ENCODE data around the gene CALHM3.
"Not testable (repeated sequence)": the region's sequence is repeated elsewhere in the genome, so short reads cannot be mapped to it uniquely, and the experiment has no call there.

Gene CALHM3

DNA sequence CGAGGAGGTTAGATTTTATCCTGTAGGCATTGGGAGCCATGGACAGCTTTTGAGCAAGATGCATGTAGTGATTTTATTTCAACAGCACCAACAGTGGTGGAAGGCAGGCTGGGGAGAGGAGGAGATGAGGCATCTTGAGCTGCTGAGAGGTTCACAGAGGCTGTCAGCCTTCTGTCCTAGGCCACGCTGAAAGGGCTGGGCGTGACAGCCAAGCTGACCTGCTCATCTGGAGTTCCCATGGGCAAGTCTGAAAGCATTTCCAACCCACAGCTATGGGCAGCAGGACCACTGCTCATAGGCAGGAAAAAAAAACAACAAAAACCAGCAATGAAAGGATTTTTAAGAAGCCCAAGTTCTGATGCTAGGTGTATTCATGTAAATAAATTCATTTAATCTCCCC lies 22.1 kb upstream of the CALHM3 start:
- DNase-seq: no peak

DNA sequence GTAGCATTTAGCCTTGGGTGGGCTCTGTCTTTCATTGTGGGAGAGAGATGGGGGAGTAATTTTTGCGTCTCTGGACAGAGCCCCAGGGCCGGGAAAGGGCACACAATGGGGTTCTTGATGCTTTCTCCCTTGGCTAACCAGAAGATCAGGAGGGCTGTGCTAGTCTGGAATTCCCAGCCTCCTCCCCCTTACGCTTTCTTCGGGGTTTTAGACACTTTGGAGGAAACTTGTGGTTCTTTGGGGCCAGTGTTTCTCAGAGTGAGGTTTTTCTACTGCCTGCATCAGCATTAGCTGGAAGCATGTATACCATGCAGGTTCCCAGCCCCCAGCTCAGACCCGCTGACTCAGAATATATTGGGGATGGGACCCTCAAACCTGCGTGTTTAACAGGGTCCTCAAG lies 21.4 kb upstream of the CALHM3 start:
- no peak for DNase-seq

DNA sequence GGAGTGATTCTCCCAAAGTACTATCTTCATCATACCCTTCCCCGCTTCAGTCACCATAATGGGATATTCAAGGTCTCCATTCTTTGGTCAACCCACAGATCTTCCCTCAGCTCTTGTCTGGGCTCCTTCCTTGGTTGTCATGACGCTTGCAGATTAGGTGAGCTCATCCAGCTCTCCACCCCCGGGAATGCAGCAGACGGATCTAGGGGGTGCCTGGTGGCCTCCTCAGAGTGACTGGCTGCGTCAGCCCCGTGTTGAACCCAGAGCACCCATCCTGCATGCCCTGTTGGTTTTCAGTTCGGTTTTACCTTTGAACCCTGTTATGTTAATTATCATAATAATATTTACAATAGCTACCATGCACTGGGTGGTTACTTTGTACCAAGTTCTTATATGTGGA lies 20.8 kb upstream of the CALHM3 start:
- no peak for DNase-seq

DNA sequence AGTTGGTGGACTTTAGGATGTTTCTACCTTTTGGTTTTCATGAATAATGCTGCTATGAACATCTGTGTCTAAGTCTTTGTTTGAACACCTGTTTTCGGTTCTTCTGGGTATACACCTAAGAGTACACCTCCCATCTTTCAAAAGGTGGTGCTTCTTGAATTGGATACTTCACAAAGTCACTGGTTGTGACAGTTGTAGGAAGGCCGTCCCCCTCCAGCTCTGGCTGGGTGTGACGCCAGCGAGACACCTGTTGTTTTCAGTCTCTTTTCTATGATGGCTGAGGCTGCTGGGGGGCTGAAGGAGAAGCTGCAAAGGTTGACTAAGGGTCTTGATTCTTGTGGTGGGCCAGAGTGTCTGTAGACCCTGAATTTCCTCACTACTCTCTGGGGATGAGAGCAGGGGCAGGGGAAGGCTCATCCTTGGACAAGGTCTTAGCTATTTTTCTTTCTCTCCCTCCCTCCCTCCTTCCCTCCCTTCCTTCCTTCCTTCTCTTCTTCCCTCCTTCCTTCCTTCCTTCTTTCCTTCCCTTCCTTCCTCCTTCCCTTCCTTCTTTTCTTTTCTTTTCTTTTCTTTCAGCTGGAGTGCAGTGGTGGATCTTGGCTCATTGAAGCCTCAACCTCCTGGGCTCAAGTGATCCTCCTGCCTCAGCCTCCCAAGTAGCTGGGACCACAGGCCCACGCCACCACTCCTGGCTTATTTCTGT lies 20.0 kb upstream of the CALHM3 start:
- DNase-seq: no peak

DNA sequence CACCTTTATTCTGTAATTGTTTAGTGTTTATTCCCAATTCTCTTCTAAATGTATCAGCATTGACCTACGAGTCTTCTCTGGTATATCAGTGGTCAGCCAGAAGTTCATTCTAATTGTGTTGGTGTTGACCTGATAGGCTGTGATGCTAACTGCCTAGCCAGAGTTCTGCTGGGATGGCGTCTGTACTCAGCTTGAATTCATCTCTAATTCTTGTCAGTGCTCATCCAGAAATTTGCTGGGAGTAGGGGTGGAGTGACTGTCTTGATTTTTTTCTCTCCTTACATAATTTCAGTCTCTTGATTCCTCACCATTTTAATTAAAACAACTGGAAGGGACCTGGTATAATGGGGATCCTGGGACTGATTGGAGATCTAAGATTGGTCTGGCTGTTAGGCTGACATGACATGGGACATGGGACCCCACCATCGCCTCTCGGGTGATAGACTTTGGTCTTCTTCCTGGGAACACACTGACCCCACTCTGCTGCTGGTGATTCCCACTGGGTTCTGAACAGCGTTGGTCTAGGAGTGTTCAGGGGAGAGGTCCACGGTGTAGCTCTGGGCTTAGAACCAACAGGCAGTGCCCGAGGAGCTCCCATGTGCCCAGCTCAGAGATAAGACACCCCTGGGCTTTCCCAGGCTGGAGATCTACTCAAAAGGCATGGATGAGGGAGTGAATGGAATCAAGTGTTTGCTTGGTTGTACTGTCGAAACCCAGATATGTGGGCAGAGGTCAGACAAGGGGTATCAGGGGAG lies 18.3 kb upstream of the CALHM3 start:
- no peak for DNase-seq

DNA sequence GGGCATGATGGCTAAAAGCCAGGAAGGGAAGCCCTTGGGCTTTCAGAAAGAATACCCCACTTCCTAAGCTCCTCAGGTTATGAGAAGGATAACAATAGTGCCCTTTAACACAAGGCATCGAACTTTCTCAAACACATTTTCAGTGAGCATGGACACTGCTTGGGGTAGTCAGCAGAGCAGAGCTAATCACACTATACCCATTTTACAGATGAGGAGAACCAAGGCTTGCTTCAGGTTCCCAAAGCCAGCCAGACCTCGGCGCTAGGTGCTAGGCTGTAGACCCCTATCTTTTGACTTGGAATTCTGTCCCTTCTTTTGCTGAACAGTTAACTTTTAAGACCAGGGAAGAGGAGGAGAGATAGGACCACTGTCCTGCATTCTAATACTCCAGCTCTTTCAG lies 16.3 kb upstream of the CALHM3 start:
- no peak for DNase-seq

DNA sequence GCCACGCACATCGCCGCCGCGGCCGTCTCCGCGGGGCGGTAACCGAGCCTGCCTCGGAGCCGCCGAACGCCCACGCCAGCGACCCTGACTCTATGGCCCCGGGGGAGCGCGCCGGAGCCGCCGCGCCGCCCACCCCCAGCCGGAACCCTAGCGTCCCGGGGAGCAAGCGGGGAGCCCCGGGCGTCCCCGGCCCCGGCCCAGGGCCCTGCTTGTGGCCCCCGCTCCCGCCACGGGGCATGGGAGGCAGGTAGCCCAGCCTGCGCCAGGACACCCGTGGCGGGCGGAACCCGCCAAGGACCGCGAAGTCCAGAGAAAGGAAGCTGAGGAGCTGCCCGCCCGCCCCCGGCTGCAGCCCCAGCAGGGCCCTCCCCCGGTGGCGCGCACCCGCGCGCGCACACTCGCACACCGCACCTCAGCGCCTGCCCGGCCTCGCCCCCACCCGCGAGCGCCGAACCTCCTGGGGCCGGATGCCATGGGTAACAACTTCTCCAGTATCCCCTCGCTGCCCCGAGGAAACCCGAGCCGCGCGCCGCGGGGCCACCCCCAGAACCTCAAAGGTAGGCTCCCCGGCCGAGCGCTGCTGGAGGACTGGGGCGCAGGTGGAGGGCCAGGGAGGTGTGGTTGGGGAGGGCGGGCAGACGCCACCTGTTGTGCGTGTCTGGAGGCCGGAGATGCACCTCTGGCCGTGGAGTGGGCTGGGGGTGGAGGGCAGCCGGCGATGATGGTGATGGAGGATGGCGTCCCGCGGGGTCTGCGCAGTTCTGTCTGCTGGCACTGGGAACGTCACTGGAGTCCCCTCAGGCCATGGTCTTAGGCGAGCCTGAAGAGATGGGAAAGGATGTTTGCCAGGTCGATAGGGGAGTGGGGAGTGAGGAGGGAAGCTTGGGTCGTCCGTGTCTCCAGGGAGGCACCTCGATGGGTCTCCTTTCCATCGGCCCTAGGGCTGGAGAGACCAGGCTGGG lies 15.2 kb upstream of the CALHM3 start:
- no peak for DNase-seq

DNA sequence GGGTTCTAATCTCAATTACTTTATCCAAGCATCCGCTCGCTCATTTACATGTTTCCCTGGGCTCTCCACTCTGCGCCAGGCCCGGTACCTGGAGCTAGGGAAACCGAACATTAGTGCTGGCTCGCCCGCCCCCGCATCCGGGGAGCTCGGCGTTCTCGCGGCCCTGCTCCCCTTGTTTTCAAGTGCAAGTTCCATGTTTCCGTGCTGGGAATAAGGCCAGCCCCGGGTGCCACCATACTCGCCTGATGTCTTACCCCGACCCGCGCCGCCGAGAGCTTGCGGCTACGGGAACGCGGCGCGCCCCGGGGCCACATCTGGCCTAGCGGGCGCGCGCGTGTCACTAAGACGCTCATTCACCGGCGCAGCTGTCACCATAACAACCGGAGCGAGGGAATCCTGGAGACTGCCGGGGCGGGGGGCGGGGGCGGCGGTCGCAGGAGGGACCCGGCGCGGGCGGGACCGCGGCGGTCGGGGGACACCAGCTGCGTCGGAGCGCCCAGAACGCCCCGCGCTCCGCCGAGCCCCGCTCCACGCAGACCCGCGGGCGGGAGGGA lies 14.4 kb upstream of the CALHM3 start, which contains the start of gene NEURL1:
Gene NEURL1, plus strand, starts transcription at position 344 of the 554 bp plus-strand sequence. CDS start 683 bp downstream, outside the sequence.
- no peak for DNase-seq

DNA sequence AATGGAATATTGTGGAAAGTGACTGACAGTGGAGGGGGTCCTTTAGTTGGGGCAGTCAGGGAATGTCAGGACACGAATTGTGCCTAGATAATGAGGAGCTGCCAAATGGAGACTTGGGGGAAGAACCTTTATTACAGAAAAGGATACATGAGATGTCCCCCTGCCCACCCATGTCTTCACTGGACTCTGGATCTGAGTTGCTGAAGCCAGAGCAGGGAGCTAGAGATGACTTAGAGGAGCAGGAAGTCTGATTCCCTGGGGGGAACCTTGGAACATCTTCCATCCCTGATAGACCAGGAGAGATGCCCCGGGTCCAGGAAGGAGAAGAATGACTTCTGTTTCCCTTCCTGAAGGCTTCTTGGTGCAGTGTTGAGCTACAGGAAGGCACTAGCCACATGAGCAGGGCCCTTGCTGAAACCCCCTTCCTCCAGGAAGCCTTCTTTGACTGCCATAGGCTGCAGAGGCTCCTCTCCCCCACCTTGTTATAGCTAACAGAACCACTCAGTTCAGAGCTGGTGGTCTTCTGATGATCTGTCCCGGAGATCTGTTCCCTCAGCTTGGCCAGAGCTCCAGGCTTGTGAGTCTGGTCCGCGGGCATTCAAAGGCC lies 13.7 kb upstream of the CALHM3 start:
- no peak for DNase-seq

DNA sequence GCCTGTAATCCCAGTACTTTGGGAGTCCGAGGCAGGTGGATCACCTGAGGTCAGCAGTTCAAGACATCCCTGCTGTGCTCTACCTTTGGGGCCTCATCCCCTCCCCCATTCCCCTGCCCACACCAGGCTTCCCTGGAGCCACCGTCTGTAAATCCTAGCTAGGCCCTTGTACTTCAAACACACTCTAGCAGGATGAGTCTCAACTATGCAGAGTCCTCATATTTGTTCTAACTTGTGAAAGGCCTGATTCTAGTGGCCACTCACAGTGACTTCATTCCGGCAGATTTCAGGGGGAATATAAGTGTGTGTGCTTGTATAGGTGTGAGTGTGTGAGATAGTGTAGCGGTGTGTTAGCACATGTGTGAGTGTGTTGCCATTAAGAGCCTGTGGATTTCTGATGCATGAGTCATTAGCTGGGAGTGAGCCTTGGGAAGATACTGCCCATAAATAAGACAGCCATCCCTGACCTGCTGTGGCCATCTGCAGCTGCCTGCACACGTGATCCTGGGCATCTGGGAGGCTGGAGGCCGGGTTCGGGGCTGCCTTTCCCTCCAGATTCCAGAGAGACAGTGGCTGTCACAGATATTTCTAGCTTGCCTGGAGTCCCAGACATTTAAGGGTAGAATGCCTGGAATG lies 12.8 kb upstream of the CALHM3 start:
- no peak for DNase-seq

DNA sequence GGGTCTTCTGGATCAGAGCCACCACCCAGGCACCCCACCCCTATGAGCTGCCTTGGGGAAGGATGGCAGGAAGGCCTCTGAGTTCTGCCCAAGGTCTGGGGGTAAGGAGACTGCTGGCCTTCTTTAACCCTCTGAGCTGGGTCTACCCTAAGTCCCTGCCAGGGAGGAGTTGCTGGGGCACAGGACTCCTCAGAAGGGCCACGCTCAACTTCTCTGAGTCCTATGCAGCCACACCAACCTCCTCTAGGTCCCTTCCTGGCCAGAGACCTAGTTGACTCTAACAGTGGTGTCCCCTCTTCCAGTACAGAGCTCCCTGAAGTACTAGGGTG lies 11.9 kb upstream of the CALHM3 start:
- no peak for DNase-seq

DNA sequence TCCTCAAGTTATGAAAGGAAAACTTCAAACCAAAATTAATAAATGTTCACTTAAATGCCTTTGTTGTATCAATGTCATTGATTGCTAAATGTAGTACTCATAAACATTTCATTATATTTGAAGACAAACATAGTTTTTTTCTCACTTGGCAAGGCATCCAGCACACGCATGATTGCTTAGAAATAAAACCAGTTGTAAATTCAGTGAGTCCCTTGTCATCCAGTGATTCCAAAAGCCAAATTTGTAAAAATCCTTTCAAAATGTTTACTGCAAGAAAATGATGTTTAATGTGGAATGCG lies 8.3 kb upstream of the CALHM3 start:
- no peak for DNase-seq

DNA sequence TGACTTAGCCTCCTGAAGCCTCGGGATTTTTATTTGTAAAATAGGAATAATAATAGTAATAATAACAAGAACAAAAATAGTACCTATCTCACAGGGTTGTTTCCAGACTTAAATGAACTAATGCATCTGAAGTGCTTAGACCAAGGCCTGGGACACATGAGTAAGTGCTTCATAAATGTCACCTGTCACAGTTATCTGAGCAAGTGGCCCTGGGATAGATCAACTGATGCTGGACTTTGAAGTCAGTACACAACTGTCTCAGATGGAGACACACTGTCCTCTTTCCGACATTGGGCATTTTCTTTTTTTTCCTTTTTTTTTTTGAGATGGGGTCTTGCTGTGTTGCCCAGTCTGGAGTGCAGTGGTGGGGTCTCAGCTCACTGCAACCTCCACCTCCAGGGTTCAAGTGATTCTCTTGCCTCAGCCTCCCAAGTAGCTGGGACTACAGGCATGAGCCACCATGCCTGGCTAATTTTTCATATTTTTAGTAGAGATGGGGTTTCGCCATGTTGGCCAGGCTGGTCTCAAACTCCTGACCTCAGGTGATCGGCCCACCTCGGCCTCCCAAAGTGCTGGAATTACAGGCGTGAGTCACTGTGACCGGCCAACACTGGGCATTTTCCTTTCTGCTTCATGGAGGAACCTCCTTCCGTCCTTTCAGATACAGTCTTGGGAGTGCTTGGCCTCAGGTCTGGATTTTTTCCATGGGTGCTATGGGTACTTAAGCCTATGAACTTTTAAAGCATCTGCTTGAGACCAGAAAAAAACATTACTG lies 7.8 kb upstream of the CALHM3 start:
- not testable (repeated sequence) for DNase-seq

DNA sequence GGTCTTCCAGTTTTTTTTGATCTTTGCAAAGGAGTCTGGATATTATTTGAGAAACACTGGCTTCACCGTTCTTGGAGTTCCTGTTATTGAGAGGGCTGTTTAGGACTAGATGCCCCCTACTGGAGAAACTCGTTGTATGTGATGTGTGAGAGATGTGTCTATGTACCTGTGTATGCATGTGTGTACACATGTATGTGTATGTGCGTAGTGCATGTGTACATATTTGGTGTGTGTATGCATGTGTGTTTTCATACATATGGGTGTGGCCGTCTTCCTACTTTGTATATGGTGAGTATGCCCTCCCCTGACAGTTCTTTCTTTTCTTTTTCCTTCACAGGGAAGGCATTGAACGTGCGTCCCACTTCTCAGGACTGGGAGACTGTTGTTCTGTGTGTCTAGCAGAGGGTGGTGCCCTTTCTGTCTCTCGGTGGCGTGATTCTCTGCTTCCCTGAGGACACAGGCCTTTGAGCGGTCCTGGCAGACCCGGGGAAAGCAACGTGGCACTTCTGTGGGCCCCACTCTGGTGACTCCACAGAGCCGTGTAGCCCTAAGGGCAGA lies 3.0 kb upstream of the CALHM3 start:
- DNase-seq: peak; percentile 49

DNA sequence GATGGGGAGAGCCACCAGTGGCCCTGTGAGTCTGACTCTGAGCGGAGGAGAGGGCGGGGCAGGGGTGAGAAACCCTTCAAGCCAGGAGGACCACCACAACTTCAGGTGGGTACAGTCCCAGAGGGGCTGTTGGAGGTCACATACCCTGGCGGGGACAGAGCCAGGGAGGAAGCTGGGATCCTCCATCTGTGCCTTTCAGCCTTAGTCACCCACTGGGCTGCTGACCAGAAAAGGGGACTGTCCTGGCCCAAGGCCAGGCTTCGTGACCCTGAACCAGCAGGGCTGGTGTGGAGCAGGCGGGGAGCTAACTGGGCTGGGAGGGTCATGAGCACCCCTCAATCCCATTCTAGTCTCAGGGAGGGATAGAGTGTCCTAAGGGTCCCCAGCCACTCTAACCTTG lies 1.5 kb upstream of the CALHM3 start:
- DNase-seq: no peak

DNA sequence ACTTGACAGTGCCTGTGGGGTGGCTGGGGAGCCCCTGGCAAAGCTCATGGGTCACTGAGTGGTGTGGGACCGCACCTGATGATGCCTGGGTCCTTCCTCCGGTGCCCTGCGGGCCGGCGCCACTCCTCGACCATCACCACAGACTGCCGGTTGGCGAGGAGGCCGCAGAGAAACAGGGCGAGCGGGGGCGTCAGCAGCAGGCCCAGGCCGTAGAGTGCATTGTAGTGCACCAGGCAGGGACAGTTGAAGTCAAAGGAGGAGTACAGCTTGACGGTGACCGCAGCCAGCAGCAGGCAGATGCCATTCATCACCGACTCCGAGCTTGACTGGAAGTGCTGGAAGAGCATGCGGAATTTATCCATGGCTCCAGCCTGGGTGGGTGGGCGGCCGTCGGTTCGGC lies 369 bp downstream of the CALHM3 start:
- no peak for DNase-seq

DNA sequence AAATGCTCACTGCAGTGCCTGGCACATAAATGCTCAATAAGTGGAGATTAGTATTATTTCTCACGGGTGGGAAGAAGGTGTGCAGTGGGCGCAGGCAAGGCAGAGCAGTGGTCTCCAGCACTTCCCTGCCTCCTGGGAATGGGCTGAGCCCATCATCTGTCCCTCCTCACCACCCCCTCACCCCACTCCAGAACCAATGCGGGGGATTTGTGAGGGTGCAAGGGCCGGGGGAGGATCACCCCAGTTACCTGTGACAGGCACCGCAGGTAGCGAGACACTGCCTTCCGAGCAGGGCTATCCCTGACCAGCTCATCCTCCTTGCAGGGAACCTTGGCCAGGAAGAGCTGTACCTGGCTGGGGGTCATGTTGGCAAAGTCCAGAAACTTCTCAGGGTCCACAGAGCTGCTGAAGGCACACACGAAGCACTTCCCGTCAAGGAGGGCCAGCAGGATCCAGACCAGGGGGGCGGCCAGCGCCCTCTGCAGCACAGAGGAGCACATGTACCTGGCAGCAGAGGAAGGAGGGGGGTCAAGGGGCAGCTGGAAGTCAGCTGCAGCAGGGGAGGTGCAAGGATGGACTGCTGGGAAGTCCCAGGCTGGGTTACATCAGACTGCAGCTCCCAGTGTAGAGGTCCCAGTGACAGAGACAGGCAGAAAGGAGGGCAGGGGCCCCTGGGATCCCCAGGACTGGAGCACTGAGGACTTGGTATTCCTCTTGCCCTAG lies 2.8 kb downstream of the CALHM3 start:
- DNase-seq: no peak

DNA sequence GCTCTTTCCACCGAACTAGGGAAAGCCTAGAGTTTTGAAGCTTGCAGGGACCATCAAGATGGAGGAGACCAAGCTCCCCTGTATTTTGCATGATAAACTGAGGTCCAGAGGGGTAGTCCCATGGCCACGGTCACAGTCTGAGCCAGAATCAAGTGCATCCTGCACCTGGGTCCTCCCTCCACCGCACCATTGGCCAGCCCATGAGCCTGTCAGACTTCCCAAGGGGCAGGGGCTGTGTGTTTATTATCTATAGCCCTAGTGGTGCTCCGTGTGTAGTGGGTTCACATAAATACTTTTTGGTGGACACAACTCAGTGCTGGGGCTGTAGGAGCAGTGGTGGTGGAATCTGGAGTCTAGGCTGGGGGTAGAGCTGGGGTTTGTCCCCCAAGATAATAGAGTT lies 3.6 kb downstream of the CALHM3 start:
- DNase-seq: no peak

DNA sequence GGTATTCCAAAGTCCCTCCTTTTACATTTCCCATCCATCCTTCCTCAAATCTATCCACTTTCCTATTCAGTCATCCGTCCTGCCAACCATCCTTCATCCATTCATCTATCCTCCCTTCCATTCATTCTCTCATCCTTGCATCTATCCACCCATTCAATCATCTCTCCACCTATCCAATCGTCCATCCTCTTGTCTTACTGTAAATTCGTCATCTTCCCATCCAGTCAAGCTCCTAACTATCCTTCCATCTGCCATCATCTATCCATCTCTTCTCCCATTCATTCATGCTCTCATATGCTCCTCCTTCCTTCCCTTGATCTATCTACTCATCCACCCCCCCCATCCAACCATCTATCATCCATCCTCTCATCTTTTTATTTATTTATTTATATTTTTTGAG lies 5.0 kb downstream of the CALHM3 start:
- DNase-seq: no peak

DNA sequence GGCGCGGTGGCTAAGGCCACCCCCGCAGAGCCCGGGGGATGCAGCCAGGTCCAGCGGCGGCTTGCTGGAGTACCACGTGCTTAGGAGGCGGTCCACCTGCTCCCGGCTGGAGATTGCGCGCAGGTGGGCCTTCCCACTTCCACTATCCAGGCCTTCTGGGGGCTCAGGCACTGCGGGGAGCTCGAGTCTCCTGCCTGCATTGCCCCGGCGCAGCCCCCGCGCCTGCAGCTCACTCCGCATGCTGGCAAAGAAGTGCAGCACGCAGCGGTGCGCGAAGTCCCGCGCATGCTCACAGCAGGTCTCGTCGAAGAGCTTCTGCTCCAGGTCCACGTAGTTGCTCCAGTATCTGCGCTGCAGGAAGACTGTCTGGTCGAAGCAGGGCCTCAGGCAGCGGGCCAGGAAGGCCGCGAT lies 5.8 kb downstream of the CALHM3 start:
- no peak for DNase-seq

DNA sequence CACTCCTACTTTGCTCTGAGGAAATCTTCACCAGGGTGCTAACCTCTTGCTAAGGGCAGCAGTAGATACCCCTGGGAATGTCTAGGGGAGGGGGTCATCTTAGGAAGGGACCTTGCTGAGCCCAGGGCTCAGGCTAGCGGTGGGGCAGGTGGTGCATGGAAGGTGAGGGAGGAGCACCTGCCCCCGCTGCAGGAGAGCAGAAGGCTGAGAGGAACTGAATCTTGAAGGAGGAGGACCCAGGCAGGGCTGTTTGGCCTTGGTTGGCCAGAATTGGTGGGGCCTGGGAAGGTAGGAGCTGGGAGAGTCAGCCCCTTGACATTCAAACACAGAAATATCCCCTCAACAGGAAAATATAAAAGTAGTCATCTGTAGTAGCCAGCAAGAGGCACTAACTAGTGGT lies 7.0 kb downstream of the CALHM3 start:
- DNase-seq: no peak
